Measurements from ENCODE around the gene DAPK3.

Gene DAPK3

DNA sequence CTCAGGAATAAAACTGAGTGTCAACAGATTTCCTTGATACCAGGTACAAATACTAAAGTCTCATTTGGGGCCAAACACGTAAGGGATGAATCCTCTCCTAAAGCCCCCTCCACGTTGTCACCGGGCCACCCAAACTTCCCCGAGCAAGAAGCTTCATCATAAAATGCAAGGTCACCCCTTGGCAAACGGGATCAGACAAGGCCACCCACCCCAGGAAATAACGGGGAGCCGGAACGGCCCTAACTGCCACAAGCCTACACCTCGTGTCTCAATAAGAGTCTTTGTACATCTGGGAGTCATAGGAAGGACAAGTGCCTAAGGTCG is 13.6 kb upstream of the DAPK3 start:
- no peak for DNase-seq (ENCODE audit: low read depth)
- TF ChIP-seq, protein P1, sequence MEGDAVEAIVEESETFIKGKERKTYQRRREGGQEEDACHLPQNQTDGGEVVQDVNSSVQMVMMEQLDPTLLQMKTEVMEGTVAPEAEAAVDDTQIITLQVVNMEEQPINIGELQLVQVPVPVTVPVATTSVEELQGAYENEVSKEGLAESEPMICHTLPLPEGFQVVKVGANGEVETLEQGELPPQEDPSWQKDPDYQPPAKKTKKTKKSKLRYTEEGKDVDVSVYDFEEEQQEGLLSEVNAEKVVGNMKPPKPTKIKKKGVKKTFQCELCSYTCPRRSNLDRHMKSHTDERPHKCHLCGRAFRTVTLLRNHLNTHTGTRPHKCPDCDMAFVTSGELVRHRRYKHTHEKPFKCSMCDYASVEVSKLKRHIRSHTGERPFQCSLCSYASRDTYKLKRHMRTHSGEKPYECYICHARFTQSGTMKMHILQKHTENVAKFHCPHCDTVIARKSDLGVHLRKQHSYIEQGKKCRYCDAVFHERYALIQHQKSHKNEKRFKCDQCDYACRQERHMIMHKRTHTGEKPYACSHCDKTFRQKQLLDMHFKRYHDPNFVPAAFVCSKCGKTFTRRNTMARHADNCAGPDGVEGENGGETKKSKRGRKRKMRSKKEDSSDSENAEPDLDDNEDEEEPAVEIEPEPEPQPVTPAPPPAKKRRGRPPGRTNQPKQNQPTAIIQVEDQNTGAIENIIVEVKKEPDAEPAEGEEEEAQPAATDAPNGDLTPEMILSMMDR (IDR thresholded peaks at IDR 0.05; ENCODE audit: control insufficient read depth, insufficient read depth, low read depth, low read length, missing control alignments) = no peak
- H3K4me3 ChIP-seq (ENCODE audit: control insufficient read depth, low read depth, low read length) = peak overlapping the region; percentile 78

- TF ChIP-seq, protein P1 (IDR thresholded peaks at IDR 0.05; ENCODE audit: control insufficient read depth, insufficient read depth, low read depth, low read length, missing control alignments) = no peak
- no peak for DNase-seq (ENCODE audit: low read depth)
- peak overlapping the region; percentile 78 for H3K4me3 ChIP-seq (ENCODE audit: control insufficient read depth, low read depth, low read length)
These were observed 13.2 kb upstream of the DAPK3 start for GRCh38 chr19:3983936-3984583.

GRCh38 chr19:3983542-3983914 is 12.6 kb upstream of the DAPK3 start:
- no peak for DNase-seq (ENCODE audit: low read depth)
- peak overlapping the region; percentile 78 for H3K4me3 ChIP-seq (ENCODE audit: control insufficient read depth, low read depth, low read length)
- TF ChIP-seq, protein P1 (IDR thresholded peaks at IDR 0.05; ENCODE audit: control insufficient read depth, insufficient read depth, low read depth, low read length, missing control alignments) = no peak

DNA sequence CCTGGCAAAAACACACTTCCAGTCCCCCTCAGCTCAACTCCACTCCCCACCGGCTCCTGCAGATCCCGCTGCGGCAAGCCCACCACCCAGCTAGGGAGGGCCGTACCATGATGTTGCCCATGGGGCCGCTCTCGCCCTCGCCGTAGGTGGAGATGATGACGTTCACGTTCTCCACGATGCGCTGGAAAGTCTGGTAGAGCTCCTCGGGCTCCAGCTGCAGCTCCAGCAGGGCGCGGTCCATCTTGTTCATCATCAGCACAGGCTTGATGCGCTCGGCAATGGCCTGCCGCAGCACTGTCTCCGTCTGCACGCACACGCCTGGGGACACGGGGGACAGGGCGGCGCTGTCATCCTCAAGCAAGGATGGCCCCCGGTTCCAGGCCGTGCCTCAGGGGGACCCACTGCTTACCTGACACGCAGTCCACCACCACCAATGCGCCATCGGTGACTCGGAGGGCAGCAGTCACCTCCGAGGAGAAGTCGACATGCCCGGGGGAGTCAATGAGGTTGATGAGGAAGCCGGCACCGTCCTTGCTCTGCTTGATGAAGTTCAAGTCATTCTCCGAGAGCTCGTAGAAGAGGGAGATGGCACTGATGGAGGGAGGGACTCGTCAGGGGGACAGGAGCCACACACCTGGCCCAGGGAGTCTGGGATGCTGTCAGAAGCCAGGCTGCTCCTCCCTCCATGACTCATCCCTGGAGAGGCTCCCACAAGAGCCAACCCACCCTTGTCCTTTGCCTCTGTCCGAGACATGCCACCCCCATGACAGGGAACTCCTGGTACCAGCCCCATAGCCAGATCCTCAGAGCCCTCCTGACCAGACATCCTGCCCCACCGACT is 12.0 kb upstream of the DAPK3 start:
- H3K4me3 ChIP-seq (ENCODE audit: control insufficient read depth, low read depth, low read length) = peak overlapping the region; percentile 78
- no peak for DNase-seq (ENCODE audit: low read depth)
- TF ChIP-seq, protein P1 (IDR thresholded peaks at IDR 0.05; ENCODE audit: control insufficient read depth, insufficient read depth, low read depth, low read length, missing control alignments) = no peak

DNA sequence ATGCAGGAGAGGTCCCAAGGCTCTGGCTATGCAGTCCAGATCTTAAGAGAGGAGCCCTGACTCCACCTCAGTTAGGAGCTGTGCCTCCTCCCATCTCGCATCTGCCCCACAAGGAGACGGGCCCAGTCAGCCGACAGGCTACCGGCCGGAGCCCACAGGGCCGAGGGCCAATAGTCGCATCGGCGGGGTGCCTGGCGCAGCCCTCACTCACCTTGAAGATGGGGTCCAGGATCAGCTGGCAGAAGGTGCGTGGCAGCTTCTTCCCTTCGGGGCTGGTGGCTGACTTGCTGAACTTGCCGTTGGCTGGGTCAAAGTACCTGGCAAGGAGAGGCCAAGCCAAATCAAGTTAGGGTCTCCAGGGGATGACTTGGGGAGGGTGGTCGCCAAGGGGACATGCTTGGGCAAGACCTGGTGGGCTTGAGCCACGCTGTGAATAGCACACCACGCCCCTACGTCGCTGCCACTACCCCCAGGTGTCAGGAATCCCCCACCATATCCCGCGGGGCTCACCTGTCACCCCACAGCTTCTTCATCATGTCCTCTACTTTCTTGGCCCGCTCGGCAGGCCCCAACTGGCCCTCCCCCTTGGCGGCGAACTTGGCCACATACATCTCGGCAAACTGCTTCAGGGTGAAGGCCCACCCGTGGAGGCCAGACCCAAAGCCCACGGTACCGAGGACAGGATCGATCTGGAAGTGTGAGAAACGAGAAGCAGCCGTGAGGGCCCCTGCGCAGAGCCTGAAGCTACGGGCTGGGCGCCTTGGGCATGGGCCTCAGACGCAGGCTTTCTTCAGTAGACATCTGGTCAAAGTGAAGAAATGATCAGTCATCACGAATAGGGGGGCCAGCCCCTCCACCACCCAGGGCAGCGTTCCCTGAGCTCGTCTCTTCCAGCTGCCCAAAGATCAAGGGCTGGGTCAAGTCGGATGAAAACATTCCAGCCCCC is 11.1 kb upstream of the DAPK3 start:
- no peak overlapping the region for H3K4me3 ChIP-seq (ENCODE audit: control insufficient read depth, low read depth, low read length)
- TF ChIP-seq, protein P1 (IDR thresholded peaks at IDR 0.05; ENCODE audit: control insufficient read depth, insufficient read depth, low read depth, low read length, missing control alignments) = no peak
- DNase-seq (ENCODE audit: low read depth) = no peak

- TF ChIP-seq, protein P1 (IDR thresholded peaks at IDR 0.05; ENCODE audit: control insufficient read depth, insufficient read depth, low read depth, low read length, missing control alignments) = no peak
- DNase-seq (ENCODE audit: low read depth) = no peak
- no peak overlapping the region for H3K4me3 ChIP-seq (ENCODE audit: control insufficient read depth, low read depth, low read length)
These were observed 10.5 kb upstream of the DAPK3 start for GRCh38 chr19:3981373-3981735.

All from AG09309 (cell line).